ENCODE data around the gene PTPRU. TPM values are rescaled to one million over a fixed set of nuclear protein-coding genes. Genes with fewer than 3 reads are reported as not detected.

The PTPRU gene
- polyA plus RNA-seq, 1 of the 3 experiments (the other 2 are of a cell fraction), result 3.5 TPM

DNA sequence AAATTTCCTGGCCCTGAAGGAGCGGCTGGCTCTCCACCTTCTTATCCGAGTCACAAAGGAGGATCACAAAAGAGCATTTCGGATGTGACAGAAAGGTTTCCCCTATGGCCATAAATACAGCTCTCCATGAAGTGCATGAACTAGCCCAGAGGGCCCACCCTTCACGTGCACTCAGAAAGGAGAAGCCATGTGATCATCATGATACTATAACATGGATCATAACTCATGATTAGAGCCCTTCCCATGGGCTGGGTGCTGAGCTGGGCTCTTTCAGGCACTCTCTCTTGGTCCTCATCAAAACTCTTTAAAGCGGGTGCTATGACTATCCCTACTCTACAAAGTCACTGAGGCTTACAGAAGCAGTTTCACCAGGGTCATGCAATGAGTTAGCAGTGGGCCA lies 135.0 kb downstream of the PTPRU start:
- TF ChIP-seq, protein P1, sequence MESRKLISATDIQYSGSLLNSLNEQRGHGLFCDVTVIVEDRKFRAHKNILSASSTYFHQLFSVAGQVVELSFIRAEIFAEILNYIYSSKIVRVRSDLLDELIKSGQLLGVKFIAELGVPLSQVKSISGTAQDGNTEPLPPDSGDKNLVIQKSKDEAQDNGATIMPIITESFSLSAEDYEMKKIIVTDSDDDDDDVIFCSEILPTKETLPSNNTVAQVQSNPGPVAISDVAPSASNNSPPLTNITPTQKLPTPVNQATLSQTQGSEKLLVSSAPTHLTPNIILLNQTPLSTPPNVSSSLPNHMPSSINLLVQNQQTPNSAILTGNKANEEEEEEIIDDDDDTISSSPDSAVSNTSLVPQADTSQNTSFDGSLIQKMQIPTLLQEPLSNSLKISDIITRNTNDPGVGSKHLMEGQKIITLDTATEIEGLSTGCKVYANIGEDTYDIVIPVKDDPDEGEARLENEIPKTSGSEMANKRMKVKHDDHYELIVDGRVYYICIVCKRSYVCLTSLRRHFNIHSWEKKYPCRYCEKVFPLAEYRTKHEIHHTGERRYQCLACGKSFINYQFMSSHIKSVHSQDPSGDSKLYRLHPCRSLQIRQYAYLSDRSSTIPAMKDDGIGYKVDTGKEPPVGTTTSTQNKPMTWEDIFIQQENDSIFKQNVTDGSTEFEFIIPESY (IDR thresholded peaks at IDR 0.05; ENCODE audit: borderline replicate concordance, low read depth), result no peak
- TF ChIP-seq RCOR1 (IDR thresholded peaks at IDR 0.05; ENCODE audit: low read length), result no peak
- no peak for TF ChIP-seq TCF12 (IDR thresholded peaks at IDR 0.05)
- TF ChIP-seq FOSL2 (IDR thresholded peaks at IDR 0.05; ENCODE audit: borderline replicate concordance, low read depth), result no peak
- no peak for TF ChIP-seq TEAD4 (IDR thresholded peaks at IDR 0.05; ENCODE audit: borderline replicate concordance, insufficient read depth)
- TF ChIP-seq EP300 (IDR thresholded peaks at IDR 0.05; ENCODE audit: borderline replicate concordance in 1 of 2, low read depth in 1 of 2, low read length in 1 of 2), result no peak
- no peak for TF ChIP-seq RAD21 (IDR thresholded peaks at IDR 0.05; ENCODE audit: low read length)
- no peak for TF ChIP-seq FOXJ3 (CRISPR knock-in tag; IDR thresholded peaks at IDR 0.05)
- no peak for TF ChIP-seq MXI1 (IDR thresholded peaks at IDR 0.05; ENCODE audit: low read depth, low read length)
- no peak for TF ChIP-seq FOXM1 (IDR thresholded peaks at IDR 0.05; ENCODE audit: low read depth)
- TF ChIP-seq YY1 (IDR thresholded peaks at IDR 0.05; ENCODE audit: low read depth), result no peak
- no peak for TF ChIP-seq NRF1 (IDR thresholded peaks at IDR 0.05; ENCODE audit: low read depth, low read length)
- no peak for TF ChIP-seq TAF1 (IDR thresholded peaks at IDR 0.05; ENCODE audit: borderline replicate concordance, low read depth, low read length)
- no peak for TF ChIP-seq EZH2phosphoT487 (IDR thresholded peaks at IDR 0.05; ENCODE audit: borderline replicate concordance, low read depth)
- no peak overlapping the region for H3K4me2 ChIP-seq

DNA sequence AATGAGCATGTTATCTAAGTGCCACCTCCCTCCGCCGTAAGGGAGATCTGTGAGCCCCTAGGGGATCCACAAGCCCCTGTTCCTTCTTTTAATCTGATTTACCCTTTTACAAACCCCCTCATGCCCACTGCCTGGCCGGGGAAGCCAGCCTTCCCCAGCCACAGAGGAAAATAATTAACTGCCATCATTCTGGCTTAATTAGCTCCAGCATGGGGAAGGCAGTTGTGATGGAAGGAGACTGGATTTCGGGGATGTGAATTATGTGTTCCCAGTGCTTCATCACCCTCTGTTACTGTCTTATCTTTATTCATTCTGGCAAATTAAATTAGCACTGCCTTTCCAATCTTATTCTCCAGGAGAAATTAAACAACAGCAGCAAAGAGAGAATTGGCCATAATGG lies 135.8 kb downstream of the PTPRU start:
- Histone ChIP-seq H3K4me1 (ENCODE audit: control insufficient read depth in 1 of 2, insufficient read depth in 2 of 2, low read depth in 1 of 2, low read length in 1 of 2) (peaks cover 0 to 28% of the 10 kb centered on the region in 2 experiments; a peak in 2 of 4 replicates), H3K9me2 (no peaks in the 10 kb centered on the region), H3K36me3 (replicated peaks in 1 of 2; ENCODE audit: control insufficient read depth in 1 of 2, insufficient read depth in 2 of 2, low read length in 1 of 2) (no peaks in the 10 kb centered on the region), H2AFZ (ENCODE audit: low read depth) (no peak overlapping the region), H4K20me1 (ENCODE audit: insufficient read depth) (no peaks in the 10 kb centered on the region), H3K9me3 (no peaks in the 10 kb centered on the region), H3K27me3 (ENCODE audit: insufficient read depth) (no peaks in the 10 kb centered on the region), H3F3A (replicated peaks; ENCODE audit: insufficient read depth) (no peaks in the 10 kb centered on the region), H3K4me3 (ENCODE audit: low read depth in 2 of 2, low read length in 1 of 2) (no peak overlapping the region), H3K79me2 (ENCODE audit: insufficient read depth) (no peaks in the 10 kb centered on the region), H3K27ac (ENCODE audit: low read depth in 2 of 2, low read length in 1 of 2) (peak overlapping the region in 1 of 2 experiments; percentile 98; a peak in 2 of 4 replicates), H3K9ac (no peak overlapping the region), H3K4me2 (no peak overlapping the region)
- 6% methylated on average over 4 of the region's 4 CpGs for WGBS (ENCODE audit: low lambda C conversion rate)
- peak; percentile 77 for DNase-seq
- ChIA-PET CTCF (interaction anchor here (1.0 to 2.5 kb wide), 8 partner anchors 84 to 1008 kb away, joined by 3 to 7 read pairs (median 3); no protein-coding TSS in a partner anchor), POLR2A (interaction anchor here (1.5 to 1.7 kb wide), 2 partner anchors 99 to 101 kb away, joined by 7 to 8 read pairs; no protein-coding TSS in a partner anchor)
- TF ChIP-seq NFIC (IDR thresholded peaks at IDR 0.05; ENCODE audit: borderline replicate concordance) (no peak), NRF1 (IDR thresholded peaks at IDR 0.05; ENCODE audit: low read depth, low read length) (no peak), ELF1 (IDR thresholded peaks at IDR 0.05) (no peak), FOXJ3 (CRISPR knock-in tag; IDR thresholded peaks at IDR 0.05) (peak; percentile 82), FOSL2 (IDR thresholded peaks at IDR 0.05; ENCODE audit: borderline replicate concordance, low read depth) (no peak), MEF2A (IDR thresholded peaks at IDR 0.05; ENCODE audit: borderline replicate concordance, low read depth) (no peak), TCF12 (IDR thresholded peaks at IDR 0.05) (peak; percentile 64), POLR2AphosphoS5 (IDR thresholded peaks at IDR 0.05; ENCODE audit: low read depth, low read length) (no peak), TAF1 (IDR thresholded peaks at IDR 0.05; ENCODE audit: borderline replicate concordance, low read depth, low read length) (no peak), RXRA (IDR thresholded peaks at IDR 0.05; ENCODE audit: borderline replicate concordance, low read depth) (no peak)
- TF ChIP-seq, protein P2, sequence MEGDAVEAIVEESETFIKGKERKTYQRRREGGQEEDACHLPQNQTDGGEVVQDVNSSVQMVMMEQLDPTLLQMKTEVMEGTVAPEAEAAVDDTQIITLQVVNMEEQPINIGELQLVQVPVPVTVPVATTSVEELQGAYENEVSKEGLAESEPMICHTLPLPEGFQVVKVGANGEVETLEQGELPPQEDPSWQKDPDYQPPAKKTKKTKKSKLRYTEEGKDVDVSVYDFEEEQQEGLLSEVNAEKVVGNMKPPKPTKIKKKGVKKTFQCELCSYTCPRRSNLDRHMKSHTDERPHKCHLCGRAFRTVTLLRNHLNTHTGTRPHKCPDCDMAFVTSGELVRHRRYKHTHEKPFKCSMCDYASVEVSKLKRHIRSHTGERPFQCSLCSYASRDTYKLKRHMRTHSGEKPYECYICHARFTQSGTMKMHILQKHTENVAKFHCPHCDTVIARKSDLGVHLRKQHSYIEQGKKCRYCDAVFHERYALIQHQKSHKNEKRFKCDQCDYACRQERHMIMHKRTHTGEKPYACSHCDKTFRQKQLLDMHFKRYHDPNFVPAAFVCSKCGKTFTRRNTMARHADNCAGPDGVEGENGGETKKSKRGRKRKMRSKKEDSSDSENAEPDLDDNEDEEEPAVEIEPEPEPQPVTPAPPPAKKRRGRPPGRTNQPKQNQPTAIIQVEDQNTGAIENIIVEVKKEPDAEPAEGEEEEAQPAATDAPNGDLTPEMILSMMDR (IDR thresholded peaks at IDR 0.05), result no peak
- TF ChIP-seq, protein P3, sequence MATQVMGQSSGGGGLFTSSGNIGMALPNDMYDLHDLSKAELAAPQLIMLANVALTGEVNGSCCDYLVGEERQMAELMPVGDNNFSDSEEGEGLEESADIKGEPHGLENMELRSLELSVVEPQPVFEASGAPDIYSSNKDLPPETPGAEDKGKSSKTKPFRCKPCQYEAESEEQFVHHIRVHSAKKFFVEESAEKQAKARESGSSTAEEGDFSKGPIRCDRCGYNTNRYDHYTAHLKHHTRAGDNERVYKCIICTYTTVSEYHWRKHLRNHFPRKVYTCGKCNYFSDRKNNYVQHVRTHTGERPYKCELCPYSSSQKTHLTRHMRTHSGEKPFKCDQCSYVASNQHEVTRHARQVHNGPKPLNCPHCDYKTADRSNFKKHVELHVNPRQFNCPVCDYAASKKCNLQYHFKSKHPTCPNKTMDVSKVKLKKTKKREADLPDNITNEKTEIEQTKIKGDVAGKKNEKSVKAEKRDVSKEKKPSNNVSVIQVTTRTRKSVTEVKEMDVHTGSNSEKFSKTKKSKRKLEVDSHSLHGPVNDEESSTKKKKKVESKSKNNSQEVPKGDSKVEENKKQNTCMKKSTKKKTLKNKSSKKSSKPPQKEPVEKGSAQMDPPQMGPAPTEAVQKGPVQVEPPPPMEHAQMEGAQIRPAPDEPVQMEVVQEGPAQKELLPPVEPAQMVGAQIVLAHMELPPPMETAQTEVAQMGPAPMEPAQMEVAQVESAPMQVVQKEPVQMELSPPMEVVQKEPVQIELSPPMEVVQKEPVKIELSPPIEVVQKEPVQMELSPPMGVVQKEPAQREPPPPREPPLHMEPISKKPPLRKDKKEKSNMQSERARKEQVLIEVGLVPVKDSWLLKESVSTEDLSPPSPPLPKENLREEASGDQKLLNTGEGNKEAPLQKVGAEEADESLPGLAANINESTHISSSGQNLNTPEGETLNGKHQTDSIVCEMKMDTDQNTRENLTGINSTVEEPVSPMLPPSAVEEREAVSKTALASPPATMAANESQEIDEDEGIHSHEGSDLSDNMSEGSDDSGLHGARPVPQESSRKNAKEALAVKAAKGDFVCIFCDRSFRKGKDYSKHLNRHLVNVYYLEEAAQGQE (IDR thresholded peaks at IDR 0.05; ENCODE audit: low read depth, low read length), result no peak

More for the DNA sequence above, 135.0 kb downstream of the PTPRU start:
- DNase-seq, result no peak
- Histone ChIP-seq H3F3A (replicated peaks; ENCODE audit: insufficient read depth) (no peaks in the 10 kb centered on the region), H2AFZ (ENCODE audit: low read depth) (no peak overlapping the region), H3K9ac (no peak overlapping the region), H3K27ac (ENCODE audit: low read depth in 2 of 2, low read length in 1 of 2) (peak overlapping the region in 1 of 2 experiments; percentile 98; a peak in 2 of 4 replicates), H3K36me3 (replicated peaks in 1 of 2; ENCODE audit: control insufficient read depth in 1 of 2, insufficient read depth in 2 of 2, low read length in 1 of 2) (no peaks in the 10 kb centered on the region), H3K4me1 (ENCODE audit: control insufficient read depth in 1 of 2, insufficient read depth in 2 of 2, low read depth in 1 of 2, low read length in 1 of 2) (peaks cover 0 to 28% of the 10 kb centered on the region in 2 experiments; a peak in 2 of 4 replicates), H3K27me3 (ENCODE audit: insufficient read depth) (no peaks in the 10 kb centered on the region), H3K9me3 (no peaks in the 10 kb centered on the region), H3K9me2 (no peaks in the 10 kb centered on the region), H4K20me1 (ENCODE audit: insufficient read depth) (no peaks in the 10 kb centered on the region), H3K4me3 (ENCODE audit: low read depth in 2 of 2, low read length in 1 of 2) (no peak overlapping the region), H3K79me2 (ENCODE audit: insufficient read depth) (no peaks in the 10 kb centered on the region)
- ChIA-PET CTCF (interaction anchor here (0.6 to 2.5 kb wide), 8 partner anchors 25 to 365 kb away, joined by 3 to 7 read pairs (median 3); no protein-coding TSS in a partner anchor), POLR2A (interaction anchor here (1.5 to 1.7 kb wide), 2 partner anchors 99 to 102 kb away, joined by 7 to 8 read pairs; no protein-coding TSS in a partner anchor)
- WGBS (ENCODE audit: low lambda C conversion rate), result 29% methylated on average over 4 of the region's 5 CpGs

All from SK-N-SH (cell line).